DMS53 (cell line): ENCODE results near the gene ZGLP1.

Experiments
- DNase-seq: peaks from one replicate; lab custom pipeline; 2025; lab: John Stamatoyannopoulos, UW

Gene ZGLP1

DNA sequence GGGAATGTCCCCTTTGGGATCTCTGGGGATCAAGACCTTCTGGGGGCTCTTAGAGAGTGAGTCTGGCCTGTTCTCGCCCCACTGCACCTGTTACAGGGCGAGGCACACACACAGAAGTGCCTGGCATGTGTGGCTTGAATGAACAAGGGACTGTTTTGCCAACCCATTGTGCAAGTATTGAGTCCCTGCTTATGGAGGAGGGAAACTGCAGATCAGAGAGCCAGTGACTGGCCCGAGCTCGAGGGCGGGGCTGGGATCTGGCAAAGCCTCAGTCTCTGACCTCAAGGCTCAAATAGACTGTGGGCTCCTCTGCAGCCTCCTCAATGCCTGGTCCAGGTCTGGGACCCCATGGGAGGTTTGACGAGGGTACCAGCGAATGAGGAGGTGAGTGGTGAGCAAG lies 18.2 kb upstream of the ZGLP1 start:
- DNase-seq = no peak

DNA sequence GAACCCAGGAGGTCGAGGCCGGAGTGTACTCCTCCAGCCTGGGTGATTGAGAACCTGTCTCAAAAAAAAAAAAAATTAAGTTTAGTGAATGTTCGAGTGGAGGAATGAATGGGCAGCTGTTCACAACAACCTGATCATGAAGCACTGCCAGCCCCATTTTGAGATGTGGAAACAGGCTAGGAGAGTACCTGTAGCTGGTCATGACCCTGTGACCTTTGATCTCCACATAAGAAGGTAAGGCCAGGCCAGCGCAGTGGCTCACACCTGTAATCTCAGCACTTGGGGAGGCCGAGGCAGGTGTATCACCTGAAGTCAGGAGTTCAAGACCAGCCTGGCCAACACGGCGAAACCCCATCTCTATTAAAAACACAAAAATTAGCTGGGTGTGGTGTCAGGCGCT lies 16.1 kb upstream of the ZGLP1 start:
- no peak for DNase-seq

DNA sequence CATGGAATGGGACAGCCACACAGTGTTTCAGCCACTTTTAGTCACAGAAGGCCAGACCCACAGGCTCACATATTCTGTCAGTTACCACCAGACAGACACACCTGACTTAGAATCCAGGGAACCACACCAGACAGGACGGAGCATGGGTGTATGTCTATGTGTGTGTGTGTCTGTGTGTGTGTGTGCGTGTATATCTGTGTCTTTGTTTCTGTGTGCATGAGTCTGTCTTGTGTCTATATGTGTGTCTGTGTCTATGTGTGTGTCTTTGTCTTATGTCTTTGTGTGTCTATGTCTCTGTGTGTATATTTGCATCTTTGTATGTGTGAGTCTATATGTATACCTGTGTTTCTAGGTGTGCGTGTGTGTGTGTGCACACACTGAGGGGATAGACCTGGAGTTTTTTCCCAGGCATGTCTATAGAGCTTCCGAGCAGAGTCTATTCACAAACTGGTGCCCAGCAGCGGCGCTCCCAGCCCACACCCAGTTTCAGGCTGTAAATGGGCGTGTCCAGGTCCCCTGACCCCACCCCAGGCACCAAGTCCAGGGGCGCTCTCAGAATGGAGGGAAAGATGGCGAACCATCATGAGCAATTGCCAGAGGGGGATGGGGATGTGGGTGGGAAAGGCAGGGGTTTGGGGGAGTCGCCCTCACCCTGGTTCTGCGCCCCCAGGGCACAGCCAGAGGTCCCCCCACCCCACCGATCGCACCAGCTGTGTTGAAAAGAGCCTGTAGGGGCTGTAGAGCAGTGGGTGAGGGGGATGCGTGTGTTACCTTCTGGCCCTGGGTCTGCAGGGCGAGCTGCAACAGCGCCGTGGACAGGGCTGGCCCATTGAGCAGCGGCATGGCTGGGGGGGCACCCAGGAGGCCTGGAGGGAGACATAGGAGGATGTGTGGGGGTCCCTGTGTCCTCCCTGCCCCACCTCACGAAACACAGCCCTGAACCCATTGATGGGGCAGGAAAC lies 12.5 kb upstream of the ZGLP1 start:
- DNase-seq = no peak

DNA sequence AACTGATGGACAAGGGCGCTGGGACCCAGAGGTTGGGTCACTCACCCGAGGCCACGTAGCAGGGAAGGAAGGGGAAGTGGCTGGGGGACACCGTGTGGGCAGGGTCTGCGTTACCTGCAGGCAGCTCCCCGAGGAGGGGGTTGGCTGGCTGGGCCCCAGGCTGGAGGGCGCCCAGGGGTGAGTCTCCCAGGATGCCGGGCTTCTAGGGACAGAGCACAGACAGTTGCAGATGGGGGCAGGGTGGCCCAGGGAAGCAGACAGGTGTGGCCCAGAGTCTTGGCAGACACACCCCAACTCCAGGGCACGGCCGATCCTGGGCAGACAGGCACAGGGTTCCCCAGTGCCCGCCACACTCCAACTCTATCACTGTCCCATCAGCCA lies 11.8 kb upstream of the ZGLP1 start:
- DNase-seq = no peak

DNA sequence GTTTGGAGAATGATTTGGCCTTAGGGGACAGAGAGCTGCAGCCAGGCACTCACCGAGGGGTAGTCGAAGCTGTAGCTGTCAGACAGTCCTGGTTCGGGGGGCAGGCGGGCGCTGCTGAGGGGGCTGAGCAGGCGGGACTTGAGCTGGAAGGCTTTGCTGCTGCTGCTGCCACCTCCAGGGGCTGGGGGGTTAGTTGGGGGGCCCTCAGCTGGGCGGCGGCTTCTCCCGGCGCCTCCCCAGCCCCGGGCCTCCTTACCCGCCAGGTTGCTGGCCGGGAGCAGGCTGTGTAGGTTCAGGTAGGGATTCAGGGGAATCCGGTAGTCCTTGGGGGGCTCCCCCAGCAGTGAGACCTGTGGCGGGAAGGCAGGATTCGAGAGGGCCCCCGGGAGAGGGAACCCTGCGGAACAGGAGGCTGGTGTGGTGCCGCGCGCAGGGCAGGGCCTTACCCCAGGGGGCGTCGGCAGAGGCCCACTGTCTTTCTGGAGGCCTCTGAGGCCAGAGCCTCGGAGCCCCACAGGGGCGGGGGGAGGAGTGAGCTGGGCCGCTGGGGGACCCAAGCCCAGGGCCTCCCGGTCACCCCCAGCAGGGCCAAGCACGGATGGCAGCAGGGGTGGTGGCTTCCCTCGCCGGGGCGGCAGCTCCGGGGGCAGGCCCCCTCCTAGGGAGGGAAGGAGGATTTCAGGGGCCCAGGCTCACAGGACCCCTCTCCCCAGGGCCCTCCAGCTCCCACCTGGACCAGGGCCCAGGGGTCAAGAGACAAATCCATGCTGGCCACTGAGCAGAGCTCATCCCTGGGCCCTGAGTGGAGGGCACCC lies 11.2 kb upstream of the ZGLP1 start:
- DNase-seq = no peak

DNA sequence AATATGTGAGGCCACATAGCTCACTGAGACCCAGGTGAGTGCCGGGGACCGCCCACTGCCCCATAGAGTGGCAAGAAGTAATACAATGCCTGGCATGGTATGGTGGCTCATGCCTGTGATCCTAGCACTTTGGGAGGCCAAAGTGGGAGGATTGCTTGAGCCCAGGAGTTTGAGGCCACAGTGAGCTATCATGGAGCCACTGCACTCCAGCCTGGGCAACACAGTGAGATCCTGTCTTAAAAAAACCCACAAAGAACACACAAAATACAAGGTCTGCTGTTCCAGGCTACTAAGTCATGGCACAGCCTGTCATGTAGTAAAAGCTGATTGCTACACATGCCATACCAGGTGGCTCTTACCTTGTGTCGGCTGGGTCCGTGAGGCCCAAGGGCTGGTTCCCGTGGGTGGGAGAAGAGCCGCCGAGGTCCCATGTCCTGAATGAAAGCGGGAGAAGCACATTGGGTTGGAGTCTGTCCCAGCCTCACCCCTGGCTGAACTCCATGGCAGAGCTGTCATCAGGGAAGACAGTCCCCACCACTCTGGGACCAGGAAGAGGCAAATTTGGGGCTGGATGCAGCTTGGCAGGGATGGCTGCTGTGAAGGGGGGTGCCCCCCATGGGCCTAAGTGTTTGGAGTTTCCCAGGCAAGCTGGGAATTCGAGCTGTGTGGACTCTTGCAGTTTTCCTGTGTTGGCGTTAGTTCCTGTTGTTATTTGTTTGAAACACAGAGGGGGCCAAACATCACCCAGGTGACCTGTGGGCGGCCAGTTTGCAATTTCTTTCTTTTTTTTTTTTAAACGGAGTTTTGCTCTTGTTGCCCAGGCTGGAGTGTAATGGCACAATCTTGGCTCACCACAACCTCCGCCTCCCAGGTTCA lies 9.4 kb upstream of the ZGLP1 start:
- no peak for DNase-seq

DNA sequence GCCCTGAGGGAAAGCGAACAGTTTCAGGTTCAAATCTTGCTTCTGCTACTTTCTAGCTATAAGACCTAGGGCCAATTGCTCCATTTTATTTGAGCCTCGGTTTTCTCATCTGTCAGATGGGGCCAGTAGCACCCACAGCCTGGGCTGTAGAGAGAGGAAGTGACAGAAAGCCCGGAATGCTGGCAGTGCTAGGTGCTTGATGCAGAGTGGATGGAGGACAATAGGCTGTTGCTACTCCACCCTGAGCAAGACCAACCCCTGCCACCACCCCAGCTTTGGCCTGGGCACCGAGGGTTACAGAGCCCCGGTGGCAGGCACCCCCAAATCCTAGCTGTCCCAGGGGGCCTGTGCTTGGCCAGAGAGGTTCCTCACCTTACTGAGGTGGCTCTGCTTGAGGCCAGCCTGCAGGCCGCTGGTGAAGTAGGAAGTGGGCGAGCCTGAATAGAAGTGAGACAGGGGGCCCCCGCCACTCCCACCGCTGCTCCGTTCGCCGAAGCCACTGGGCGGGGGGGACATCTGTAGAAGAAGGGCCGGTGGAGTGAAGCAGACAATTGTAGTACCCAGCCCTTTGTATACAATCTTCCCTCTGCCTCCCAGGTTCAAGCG lies 8.3 kb upstream of the ZGLP1 start:
- DNase-seq = no peak

DNA sequence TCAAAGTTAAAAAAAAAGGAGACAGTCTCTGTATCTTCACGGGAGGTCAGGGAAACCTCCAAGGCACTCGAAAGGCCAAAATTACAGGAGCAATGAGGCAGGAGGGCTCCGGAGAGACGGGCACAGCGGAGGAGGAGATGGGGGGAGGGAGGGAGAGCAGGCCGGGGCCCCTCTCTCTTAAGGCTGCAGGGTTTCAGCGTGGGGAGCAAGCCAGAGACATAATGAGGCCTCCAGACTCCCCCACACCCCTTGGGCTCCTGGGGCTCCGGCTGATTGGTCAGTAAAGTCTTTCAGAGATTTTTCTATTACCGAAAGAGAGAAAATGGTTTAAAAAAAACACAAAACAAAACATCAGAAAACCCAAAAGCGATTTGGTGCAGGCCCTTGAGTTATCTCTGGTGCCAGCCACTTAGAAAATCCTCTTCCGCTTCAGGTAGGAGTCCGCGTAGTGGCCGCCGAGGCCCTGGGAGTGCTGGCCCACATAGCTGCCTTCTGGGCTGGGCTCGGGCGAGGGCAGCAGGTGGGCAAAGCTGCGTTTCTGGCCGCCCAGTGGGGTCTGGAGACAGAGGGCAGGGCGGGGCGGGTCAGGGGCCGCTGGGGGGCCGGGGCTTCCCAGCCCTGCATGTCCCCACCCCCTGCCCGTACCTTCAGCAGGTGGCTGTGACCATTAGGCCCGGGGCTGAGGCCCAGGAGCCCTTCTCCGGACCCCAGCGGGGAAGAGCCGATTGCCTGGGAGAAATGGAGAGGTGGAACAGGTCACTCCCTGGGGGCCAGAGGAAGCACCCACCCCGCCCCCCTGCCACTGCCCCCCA lies 7.6 kb upstream of the ZGLP1 start:
- DNase-seq = no peak

DNA sequence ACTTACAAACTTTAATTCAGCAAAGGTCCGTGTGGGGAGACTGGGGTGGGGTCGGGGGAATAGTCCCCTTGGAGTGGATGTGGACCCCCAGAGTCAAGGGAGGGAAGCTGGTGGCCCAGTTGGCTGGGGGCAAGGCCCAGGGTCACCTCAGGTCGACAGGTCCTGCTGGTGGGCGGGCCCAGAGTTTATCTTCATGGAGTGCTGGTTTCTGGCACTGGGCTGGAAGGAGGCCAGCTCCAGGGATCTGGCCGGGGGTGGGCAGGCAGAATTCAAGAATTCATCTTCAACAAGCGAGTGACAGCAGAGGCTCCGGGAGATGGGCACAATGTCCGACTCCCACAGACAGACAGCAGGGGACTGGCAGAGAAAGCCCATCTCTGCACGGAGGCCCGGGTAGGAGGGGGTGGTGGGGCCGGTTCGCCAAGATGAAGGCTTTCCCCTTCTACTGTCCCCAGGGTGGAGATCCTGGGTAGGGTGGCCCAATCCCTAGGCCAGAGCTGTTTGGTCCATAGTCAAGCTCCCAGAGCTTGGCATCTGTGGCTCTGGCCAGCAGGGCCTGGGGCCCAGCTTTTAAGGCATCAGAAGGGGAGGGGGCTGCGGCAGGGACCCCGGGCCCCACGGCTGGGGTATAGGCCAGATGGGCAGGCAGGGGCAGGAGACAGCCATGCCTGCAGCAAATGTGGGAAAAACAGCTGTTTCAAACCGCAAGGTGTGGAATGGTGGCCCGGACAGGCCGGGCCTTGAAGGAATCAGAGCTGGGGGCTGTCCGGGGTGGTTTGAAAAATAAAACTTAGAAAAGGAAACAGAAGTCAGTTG lies 6.8 kb upstream of the ZGLP1 start:
- DNase-seq = peak; percentile 37

DNA sequence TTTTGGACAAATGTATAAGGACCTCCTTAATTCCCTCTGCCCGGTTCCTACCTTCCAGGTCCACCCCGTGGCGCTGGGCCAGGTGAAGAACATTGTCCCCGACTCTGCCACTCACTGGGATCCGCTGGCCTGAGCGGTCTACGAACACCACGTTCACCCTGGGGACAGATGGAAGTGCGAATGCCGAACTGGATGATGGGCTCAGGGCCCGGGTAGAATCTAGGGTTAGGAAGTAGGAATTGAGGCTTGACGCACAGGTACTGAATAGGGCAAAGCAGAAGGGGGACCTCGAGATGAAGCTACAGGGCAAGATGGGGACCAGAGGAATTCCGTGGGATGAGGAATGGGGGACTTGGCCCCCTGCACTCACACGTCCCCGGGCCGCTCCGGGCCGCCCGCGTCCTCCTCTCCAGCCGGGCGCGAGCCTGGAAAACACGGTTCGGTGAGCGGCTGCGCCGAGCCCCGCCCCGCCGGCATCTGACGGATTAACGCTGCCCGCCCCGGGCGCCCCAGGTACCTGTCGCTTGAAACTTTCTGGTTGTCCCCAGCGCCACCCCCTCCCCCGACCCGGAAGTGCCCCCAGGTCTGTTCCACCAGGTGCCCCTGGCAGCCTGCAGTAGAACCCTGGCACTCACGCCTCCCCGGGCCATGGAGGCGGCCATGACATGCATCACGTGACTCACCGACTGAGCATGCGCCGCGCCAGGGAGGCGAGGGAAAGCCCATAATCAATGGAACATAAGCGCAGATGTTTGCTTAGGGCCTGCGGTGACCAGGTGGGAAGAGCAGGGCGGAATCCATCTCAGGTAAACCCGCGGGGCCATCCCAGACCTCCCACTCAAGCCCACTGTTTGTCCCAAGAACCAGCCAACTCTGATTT lies 6.0 kb upstream of the ZGLP1 start, which contains the start of gene FDX2:
Gene FDX2, minus strand, starts transcription at position 681 of the 880 bp plus-strand sequence. Its CDS starts 19 bp downstream, at position 662.
- DNase-seq = peak; percentile 89

DNA sequence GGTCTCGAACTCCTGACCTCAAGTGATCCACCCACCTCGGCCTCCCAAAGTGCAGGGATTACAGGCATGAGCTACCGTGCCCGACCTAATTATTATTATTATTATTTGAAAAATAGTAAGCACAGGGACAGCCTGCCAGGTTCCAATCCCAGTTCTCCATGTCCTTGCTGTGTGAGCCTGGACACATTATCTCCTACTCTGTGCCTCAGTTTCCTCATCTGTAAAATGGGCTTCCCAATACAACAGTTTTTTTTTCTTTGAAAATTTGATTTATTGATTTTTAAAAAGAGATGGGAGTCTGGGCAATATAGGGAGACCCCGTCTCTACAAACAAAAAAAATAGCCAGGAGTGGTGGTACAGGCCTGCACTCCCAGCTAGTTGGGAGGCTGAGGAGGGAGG lies 3.3 kb downstream of the ZGLP1 start:
- DNase-seq = no peak

DNA sequence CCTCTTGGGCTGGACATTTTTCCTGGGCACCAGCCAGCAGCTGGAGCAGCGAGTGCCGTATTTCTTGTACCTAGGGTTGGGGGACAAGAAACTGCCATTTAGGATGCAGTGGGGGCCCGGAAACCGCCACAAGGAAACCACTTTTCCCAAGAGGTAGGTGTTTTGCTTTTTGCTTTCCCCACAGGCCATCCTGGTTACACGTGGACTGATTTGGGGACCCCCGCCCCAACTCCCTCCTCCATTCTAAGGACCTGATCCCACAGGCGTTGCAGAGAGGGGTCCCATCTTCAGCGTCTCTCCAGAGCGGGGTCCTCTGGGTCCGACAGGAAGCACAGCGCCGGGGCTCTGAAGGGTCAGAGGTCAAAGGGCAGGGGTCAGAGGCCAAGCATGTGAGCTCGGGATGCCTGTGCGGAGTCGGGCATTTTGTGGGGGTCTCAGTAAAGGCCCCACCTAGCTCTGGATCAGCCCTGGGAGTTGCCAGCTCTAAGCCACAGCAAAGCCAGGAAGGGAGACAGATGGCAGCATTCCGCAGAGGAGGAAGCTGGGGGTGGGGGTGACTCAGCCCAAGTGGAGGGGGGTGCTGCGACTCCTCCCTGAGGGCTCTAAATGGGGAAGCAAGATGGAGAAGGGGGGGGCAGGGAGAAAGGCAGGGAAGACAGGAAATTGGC lies 4.3 kb downstream of the ZGLP1 start:
- no peak for DNase-seq

DNA sequence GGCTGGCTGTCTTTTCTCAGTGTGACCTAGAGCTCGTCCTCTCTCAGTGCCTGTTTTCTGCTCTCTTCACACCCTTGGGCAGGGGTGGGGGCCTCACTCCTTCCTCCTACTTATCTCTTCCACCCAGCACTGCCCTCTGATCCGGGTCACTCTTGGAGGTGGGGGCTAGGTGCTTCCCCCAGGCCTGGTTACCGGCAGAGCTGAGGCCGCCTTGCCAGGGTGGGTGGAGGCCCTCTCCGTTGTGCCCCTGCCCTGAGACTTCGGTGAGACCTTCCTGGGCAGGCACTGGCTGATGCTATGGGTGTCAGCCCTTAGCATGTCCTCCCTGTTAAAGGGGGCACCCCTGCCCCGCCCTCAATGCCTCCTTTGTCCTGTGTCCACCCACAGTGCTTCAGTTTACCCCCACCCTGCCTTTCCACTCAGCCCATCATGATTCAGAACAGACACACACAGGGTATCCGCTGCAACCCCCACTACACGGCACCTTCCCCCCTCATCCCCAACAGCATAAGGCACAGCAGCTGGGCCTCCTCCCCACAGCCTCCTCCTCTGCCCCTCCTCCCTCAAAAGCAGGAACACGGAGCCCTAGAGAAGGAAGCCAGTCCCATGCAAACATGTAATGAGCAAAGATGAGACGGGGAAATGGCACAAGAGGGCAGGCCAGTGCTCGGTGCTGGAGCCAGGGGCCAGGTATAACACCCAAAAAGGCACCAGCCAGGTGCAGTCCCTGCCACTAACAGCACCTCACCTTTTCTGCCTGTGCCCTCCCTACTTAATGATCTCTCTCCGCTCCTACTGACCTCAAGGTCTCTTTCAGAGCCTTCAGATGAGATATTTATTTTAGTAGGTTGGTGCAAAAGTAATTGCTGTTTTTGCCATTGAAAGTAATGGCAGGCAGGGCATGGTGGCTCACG lies 9.8 kb downstream of the ZGLP1 start:
- peak; percentile 29 for DNase-seq

DNA sequence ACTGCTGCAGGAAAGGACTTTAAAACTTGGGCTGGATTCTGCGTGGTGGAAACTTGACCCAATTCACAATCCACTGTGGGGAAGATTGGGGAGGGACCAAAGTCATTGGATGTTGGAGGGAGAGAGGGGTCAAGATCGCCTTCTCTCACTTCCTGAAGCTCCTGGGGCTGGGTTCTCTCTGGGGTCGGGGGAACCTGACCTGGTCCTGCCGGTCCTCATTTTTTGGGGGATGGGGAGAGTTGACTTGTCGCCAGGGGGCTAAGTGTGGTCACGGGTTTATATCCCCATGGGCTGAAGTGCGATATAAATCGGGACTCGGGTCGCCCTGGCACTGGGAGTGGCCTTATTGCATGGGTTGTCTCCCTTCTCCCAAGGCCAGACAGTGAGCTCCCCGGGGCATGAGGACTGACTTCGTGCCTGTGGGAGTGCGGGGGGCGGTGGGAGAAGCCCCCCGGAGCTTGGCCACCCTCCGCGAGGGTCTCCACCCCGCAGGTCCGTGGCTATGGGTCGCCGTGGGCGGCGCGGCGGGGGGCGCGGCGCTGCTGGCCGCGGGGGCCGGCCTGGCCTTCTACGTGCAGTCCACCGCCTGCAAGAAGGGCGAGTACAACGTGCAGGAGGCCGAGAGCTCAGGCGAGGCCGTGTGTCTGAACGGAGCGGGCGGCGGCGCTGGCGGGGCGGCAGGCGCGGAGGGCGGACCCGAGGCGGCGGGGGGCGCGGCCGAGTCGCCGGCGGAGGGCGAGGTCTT lies 13.6 kb downstream of the ZGLP1 start:
- peak; percentile 36 for DNase-seq

DNA sequence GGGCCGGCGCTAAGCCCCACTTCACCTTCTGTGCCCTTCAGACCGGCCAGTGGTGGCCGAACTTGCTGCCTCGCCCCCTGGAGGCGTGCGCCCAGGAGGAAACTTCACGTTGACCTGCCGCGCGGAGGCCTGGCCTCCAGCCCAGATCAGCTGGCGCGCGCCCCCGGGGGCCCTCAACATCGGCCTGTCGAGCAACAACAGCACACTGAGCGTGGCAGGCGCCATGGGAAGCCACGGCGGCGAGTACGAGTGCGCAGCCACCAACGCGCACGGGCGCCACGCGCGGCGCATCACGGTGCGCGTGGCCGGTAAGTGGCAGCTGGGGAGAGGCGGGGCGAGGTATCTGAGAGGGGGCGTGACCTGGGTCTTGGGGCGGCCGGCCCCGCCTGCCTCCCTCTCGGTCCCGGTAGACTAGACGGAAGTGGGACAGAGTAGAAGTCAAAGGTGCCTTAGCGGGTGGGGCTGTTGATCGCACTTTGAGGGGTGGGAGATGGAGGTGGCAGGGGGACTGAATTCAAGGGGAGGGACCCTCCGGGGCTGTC lies 14.2 kb downstream of the ZGLP1 start:
- peak; percentile 66 for DNase-seq

DNA sequence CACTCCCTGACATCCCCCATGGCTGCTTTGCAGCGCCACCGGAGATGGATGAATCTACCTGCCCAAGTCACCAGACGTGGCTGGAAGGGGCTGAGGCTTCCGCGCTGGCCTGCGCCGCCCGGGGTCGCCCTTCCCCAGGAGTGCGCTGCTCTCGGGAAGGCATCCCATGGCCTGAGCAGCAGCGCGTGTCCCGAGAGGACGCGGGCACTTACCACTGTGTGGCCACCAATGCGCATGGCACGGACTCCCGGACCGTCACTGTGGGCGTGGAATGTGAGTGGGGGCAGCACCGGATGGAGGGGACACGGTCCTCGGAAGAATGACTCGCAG lies 15.3 kb downstream of the ZGLP1 start:
- no peak for DNase-seq
